ENCODE data around the gene S100A10.

Gene S100A10

DNA sequence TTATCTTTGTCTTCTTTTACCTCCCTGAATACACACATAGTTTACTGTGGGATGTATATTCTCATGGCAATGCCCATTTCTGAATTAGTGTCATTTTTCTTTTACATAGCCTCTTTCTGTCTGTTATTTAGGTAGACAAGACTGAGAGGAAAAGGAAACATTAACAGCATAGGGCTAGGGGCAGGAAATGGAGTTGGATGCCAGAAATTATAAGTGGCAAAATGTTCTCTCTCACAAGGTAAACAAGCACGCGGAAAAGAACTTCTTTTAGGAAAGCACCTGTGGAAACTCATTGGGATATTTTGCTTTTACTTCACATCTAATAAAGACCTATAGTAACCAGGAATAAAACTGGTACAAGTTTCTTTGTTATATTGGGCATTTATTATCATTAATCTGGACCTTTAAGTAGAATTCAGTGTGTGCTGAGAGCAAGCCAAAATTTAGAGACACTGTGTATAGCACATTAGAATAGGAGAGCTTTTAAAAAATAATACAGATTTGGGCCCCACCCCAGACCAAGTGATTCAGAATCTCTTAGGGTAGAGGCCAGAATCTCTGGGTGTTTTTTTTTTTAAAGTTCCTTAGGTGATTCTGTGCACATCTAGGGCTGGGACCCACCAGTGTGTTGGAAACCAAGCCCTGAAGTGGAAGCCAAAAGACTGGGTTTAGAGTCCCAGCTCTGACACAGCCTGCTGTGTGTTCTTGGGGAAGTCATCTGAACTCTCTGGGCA, 32.7 kb downstream of the S100A10 start:
- no peak for DNase-seq

DNA sequence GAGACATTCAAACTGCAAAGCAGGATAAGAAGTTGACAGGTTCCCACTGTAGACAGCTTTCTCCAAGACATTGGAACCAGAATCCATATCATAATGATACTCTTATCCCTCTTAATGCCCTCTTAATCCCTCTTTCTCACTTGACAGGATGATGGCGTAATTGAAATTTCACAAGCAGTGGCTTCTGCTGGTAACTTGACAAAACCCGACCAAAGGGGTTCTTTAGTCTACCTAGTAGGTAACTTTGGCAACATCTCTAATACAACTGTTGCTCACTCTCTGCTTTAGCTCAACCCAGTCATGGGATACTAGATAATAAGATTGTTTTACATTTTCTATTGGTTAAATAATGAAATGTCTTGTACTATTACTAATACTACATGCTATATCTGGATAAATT, 34.7 kb downstream of the S100A10 start:
- no peak for DNase-seq

- DNase-seq: no peak
These were observed 36.6 kb downstream of the S100A10 start for GRCh38 chr1:151956957-151957497.

GRCh38 chr1:151953409-151954094, 40.1 kb downstream of the S100A10 start:
- no peak for DNase-seq

- DNase-seq: no peak
These were observed 40.8 kb downstream of the S100A10 start for GRCh38 chr1:151952811-151953210.

- no peak for DNase-seq
These were observed 44.1 kb downstream of the S100A10 start for GRCh38 chr1:151949371-151950193.

DNA sequence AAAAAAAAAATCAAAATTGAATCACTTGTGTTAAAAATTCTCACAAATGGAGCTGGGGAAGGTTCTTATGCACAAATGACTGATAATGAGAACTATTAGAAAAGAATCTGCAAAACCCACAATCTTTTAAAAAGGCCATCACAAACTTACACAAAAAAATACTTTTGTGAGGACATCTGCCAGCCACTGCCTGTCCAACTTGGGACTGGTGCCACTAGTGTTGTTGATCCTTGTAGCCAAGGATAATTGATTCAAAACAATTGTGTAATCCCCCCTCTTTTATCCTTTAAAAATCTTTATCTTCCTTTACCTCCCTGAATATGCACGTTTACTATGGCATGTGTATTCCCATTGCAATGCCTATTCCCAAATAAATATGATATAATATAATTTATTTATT, 45.2 kb downstream of the S100A10 start:
- no peak for DNase-seq

DNA sequence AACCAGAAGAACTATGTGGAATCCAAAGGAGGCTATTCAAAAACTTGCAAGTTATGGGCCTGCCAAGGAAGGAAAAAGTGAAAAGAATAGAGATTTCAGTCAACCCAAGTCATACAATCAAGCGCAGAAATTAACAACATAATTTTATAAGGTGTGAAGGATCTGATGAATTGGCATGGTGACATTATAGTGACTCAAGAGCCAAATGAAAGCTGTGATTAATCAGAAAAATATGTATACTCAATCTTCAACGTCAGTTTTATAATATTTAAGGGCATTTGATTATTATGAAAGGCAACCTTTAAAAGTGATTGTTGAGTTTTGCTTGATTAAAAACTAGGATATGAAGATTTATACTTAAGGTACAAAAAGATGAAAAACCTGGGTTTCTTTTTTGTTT, 46.5 kb downstream of the S100A10 start:
- DNase-seq: no peak

DNA sequence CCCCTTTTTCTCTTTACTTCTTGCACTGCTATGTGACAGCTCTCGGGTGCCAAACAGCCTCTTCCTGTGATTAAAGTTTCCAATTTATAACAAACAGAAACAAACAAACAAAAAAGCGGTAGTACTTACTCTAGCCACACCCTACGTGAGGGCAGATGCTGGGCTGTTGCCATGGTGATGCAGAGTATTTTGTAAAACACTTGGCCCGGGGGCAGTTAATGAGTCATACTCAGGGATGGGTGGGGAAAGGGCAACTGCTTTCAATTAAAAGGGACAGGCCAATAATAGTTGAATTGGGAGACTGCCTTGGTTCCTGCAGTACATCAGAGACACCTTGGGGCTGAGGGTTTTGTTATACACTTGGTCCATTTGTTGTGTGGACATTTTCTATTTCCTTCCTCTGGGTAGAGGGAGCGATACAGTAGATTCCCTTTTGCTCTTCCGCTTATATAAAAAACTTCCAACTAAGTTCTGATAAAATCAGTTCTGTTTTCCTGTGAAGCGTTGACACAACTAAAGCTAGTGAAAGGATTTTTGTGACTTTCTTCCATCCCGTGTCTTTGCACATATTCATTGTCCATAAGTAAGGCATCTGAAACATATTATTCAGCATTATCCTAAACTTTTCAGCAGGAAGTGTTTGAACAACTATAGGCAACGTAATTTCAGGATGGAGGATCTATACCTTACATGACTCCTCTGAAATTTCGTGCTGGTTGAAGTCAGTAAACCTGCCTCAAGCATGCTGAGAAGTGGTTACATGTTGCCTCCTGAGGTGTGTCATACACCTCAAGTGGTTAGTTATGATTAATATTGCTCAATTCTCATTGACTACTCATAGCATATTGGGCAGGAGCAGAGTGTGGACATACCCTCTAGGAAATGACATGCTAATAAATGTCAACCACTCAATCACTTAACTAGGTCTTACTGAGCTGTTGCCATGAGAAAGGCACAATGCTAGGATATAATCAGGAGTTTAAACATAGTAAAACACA, 47.6 kb downstream of the S100A10 start:
- DNase-seq: peak; percentile 94

DNA sequence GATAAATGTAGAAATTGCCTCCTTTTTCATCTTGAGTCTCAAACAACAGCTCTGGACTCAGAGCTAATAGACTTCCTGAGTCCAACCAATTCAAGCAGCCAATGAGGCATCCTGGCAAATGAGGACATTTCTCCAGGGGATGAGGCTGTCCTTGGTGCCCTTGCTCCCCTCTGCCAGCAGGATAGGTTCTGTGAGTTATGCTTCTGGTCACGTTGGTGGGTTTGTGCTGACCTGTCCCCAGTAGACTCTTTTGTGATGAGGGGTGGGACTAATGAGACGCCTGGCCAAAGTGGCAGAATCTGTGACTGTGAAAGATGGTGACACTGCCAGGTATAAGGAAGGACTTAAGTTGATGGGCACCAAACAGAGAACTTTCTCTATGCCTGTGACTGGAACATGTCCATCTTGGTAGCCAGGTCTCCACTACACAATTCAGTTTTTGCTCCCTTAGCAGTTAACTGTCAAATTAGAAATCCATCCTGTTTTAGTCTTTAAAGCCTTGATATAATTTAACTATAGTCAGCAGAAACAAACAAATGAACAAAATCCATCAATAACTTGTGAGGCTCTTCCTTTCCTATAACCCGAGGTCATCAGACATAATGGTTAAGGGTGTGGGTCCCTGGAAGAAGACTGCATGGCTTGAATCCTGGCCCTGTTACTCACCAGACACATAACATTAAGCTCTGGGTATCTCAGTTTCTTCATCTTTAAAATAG, 48.6 kb downstream of the S100A10 start:
- no peak for DNase-seq

DNA sequence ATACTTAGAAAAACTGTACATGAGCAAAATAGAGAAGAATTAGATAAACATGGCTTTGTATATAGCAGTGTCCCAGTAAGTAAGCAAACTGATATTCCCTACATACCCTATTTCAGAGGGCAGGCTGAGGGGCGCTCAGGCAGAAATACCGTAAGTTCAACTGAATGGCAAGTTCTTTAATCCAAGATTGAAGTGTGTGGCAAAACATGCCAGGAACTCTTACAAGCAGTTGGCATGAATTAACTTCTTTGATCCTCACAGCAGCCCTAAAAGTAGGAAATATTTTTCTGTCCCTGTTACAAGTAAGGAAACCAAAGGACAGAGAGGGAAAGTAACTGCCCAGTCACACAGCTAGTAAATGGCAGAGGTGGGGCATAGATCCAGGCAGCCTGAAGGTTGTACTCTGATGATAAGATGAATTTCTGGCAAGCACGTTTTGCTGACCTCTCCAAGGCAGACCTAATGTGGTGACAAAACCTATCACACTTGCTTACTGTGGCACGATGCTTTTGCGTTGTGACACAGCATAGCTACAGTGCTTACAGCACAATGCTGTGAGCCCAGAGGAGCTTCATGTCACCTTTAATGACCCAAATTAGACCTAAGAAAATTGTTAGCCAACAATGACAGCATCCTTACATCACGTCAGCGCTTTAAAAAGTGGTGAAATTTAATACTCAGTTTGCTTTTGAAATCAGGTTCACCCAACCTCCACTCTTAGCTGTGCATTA, 49.4 kb downstream of the S100A10 start:
- no peak for DNase-seq

DNA sequence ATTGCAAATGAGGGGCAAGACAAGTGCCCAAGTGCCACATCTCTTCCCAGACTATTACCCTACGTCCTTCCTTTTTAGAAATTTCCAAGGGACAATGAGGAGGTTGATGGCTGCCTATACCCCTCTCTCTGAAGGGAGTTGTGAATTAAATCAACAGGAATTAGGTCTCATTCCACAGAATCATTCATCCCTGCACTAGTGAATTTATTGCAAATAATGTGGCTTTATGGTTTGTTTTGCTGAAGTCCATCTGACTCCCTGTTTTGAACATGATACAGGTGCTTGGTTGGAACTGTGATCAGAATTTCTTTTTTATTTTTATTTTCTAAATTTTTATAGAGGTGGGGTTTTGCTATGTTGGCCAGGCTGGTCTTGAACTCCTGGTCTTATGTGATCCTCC, 50.1 kb downstream of the S100A10 start:
- no peak for DNase-seq

- DNase-seq: no peak
These were observed 50.8 kb downstream of the S100A10 start for GRCh38 chr1:151942882-151943281.

DNA sequence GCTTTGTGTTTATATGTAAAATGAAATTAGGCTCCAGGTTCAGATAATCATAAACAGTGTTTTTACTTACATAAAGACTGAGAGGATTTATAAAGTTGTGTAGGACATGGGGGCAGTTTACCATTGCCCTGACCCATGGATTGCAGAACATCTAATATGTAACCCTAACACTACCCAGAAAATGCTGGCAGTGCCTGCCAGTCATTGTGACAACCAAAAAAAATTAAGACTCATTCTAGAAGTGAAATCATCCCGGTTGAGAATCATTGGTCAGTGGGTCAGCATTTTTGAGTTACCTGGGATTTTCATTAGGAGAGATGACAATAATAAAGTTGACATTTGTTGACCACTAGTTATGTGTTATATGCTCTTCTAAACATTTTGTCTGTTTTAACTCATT, 53.1 kb downstream of the S100A10 start:
- DNase-seq: peak; percentile 13

GRCh38 chr1:151939779-151940178, 53.9 kb downstream of the S100A10 start:
- no peak for DNase-seq

- DNase-seq: no peak
These were observed 54.5 kb downstream of the S100A10 start for GRCh38 chr1:151939141-151939540.

- no peak for DNase-seq
These were observed 57.0 kb downstream of the S100A10 start for GRCh38 chr1:151936653-151937052.

DNA sequence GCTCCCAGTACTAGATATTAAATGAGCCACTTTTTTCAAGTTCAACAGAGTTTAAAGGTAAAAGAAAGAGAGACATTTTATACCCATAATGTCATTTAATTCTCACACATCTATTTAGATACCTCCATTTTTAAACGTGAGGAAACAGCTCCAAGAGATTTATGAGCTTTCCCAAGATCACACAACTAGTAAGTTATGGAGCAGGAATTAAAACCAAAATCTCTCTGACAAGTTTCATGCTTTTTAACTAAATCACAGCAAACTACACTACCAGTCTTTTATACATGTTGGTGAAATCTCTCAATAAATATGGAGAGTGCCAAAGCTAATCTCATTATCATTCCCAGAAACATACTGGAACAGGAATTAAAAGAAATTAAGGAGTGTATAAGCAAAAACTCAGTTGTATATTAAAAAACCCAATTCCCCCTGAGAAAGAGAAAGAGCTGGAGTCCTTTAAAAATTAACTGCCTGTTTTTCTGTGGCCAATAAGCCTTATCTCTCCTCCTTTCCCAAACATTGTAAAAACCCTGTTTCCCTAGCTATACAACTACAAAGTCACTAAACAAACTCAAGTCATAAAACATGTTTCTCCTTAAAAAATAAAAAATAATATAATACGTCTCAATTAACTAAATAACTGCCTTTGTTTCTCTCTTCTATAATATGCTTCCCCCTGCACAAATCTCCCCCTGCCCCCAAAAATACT, 57.6 kb downstream of the S100A10 start:
- DNase-seq: no peak

GRCh38 chr1:151935154-151935553, 58.5 kb downstream of the S100A10 start:
- no peak for DNase-seq

- peak; percentile 74 for DNase-seq
These were observed 59.6 kb downstream of the S100A10 start for GRCh38 chr1:151934048-151934493.

Measured in activated CD4-positive, alpha-beta T cell treated with anti-CD3 and anti-CD28 coated beads, Interleukin-10, Interleukin-2, amounts not matched to agents 100 ng/mL and 50 ng/mL, durations not matched to agents 16 hours and 8 hours (primary cell).